ENCODE data around the gene SHISA9.

DNA sequence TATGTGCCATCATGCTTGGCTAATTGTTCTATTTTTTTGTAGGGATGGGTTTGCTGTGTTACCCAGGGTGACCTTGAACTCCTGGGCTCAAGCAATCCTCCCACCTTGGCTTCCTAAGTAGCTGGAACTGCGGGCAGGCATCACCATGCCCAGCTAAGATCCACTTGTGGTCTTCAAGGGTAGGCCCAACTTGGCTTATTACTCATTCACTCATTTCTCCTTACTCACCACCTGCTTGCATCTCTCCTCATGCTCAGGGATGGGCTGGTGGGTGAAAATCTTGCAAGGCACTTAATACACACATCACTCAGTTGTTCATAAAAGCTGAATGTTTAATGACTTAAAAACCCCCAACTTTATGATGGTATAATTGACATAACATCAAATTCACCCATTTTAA lies 207.8 kb downstream of the SHISA9 start:
- TF ChIP-seq, protein P1, sequence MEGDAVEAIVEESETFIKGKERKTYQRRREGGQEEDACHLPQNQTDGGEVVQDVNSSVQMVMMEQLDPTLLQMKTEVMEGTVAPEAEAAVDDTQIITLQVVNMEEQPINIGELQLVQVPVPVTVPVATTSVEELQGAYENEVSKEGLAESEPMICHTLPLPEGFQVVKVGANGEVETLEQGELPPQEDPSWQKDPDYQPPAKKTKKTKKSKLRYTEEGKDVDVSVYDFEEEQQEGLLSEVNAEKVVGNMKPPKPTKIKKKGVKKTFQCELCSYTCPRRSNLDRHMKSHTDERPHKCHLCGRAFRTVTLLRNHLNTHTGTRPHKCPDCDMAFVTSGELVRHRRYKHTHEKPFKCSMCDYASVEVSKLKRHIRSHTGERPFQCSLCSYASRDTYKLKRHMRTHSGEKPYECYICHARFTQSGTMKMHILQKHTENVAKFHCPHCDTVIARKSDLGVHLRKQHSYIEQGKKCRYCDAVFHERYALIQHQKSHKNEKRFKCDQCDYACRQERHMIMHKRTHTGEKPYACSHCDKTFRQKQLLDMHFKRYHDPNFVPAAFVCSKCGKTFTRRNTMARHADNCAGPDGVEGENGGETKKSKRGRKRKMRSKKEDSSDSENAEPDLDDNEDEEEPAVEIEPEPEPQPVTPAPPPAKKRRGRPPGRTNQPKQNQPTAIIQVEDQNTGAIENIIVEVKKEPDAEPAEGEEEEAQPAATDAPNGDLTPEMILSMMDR (IDR thresholded peaks at IDR 0.05), result no peak
- TF ChIP-seq POLR2AphosphoS5 (IDR thresholded peaks at IDR 0.05) (no peak), EP300 (IDR thresholded peaks at IDR 0.05) (no peak)

Measured in esophagus muscularis mucosa (tissue), 4 donors.